Liver (tissue), 9 donors: ENCODE data around the gene ZNF28. TPM values are rescaled to one million over a fixed set of nuclear protein-coding genes. Genes with fewer than 3 reads are reported as not detected.
"Not testable (repeated sequence)": the region's sequence is repeated elsewhere in the genome, so short reads cannot be mapped to it uniquely, and the experiment has no call there.

Source experiments
- DNase-seq: peaks from one replicate; pipeline ENCODE4 v3.0.0-alpha.2; 2017; ENCODE audit warnings: low spot score
- H3K27ac ChIP-seq, 2 donors: one replicate each; pipeline ENCODE4 v1.7.0; 2013; ENCODE audit warnings: inconsistent platforms in 2 of 2, low read length in 2 of 2, control low read depth in 1 of 2, low read depth in 1 of 2, mild to moderate bottlenecking in 1 of 2
- H3K27me3 ChIP-seq, 4 donors: one replicate each; pipeline versions ENCODE4 v1.6.1 to v1.7.0; 2013; ENCODE audit warnings: low read length in 3 of 4, inconsistent platforms in 1 of 4, mild to moderate bottlenecking in 1 of 4, moderate library complexity in 1 of 4; ENCODE audit not compliant: control insufficient read depth in 4 of 4, insufficient read depth in 4 of 4
- H3K36me3 ChIP-seq, 4 donors: one replicate each; pipeline versions ENCODE4 v1.6.1 to v1.7.0; 2013; ENCODE audit warnings: low read length in 3 of 4, mild to moderate bottlenecking in 3 of 4, low read depth in 1 of 4, moderate library complexity in 1 of 4; ENCODE audit not compliant: control insufficient read depth in 4 of 4, insufficient read depth in 3 of 4
- H3K4me1 ChIP-seq, 4 donors: one replicate each; pipeline versions ENCODE4 v1.6.1 to v1.7.0; 2013; ENCODE audit warnings: low read length in 3 of 4, mild to moderate bottlenecking in 3 of 4, moderate library complexity in 1 of 4; ENCODE audit not compliant: control insufficient read depth in 4 of 4, insufficient read depth in 4 of 4
- H3K4me3 ChIP-seq, 3 donors: one replicate each; pipeline versions ENCODE4 v1.6.1 to v1.7.0; 2013; ENCODE audit warnings: low read length in 3 of 3, control low read depth in 1 of 3, low read depth in 1 of 3, mild to moderate bottlenecking in 1 of 3
- H3K9ac ChIP-seq, 2 donors: one replicate each; pipeline ENCODE4 v1.7.0; 2013; ENCODE audit warnings: low read length in 2 of 2, mild to moderate bottlenecking in 2 of 2, moderate library complexity in 2 of 2, control low read depth in 1 of 2, low read depth in 1 of 2
- H3K9me3 ChIP-seq, 4 donors: one replicate each; pipeline versions ENCODE4 v1.6.1 to v1.7.0; 2013; ENCODE audit warnings: low read length in 3 of 4; ENCODE audit not compliant: control insufficient read depth in 4 of 4
- ATF3 ChIP-seq: IDR thresholded peaks from 2 replicates; pipeline ENCODE4 v1.6.1; 2016; ENCODE audit warnings: antibody characterized with exemption
- CTCF ChIP-seq: fragments of 150-350 bp; IDR thresholded peaks from 2 replicates; pipeline ENCODE4 v1.5.1; 2017; ENCODE audit warnings: improper control_type of control experiment, low read depth, low read length; ENCODE audit not compliant: missing input control
- EGR1 ChIP-seq, 2 donors: IDR thresholded peaks; 2 replicates each; pipeline ENCODE4 v1.6.1; 2016 to 2018; ENCODE audit warnings: antibody characterized with exemption in 2 of 2, low read depth in 2 of 2
- FOXA1 ChIP-seq: IDR thresholded peaks from 2 replicates; pipeline ENCODE4 v1.6.1; 2016; ENCODE audit warnings: antibody characterized with exemption
- FOXA2 ChIP-seq: IDR thresholded peaks from 2 replicates; pipeline ENCODE4 v1.6.1; 2016; ENCODE audit warnings: antibody characterized with exemption
- GABPA ChIP-seq, 2 donors: IDR thresholded peaks in 1 of 2; conservative IDR thresholded peaks in 1 of 2; 2 replicates each; pipeline ENCODE4 v1.6.1; 2016; ENCODE audit warnings: antibody characterized with exemption in 2 of 2, mild to moderate bottlenecking in 1 of 2, moderate library complexity in 1 of 2
- HNF4A ChIP-seq, 2 donors: conservative IDR thresholded peaks; 2 replicates each; pipeline ENCODE4 v1.6.1; 2016; ENCODE audit warnings: antibody characterized with exemption in 2 of 2, mild to moderate bottlenecking in 2 of 2
- HNF4G ChIP-seq: IDR thresholded peaks from 2 replicates; pipeline ENCODE4 v1.6.1; 2016; ENCODE audit warnings: antibody characterized with exemption
- JUND ChIP-seq, 2 donors: IDR thresholded peaks; 2 replicates each; pipeline ENCODE4 v1.6.1; 2016; ENCODE audit warnings: antibody characterized with exemption in 2 of 2
- MAX ChIP-seq: IDR thresholded peaks from 2 replicates; pipeline ENCODE4 v1.6.1; 2016; ENCODE audit warnings: antibody characterized with exemption
- NR2F2 ChIP-seq: IDR thresholded peaks from 2 replicates; pipeline ENCODE4 v1.6.1; 2016; ENCODE audit warnings: antibody characterized with exemption
- RAD21 ChIP-seq, 2 donors: IDR thresholded peaks; 2 replicates each; pipeline ENCODE4 v1.6.1; 2016; ENCODE audit warnings: antibody characterized with exemption in 2 of 2, mild to moderate bottlenecking in 2 of 2
- REST ChIP-seq: IDR thresholded peaks from 2 replicates; pipeline ENCODE4 v1.6.1; 2016; ENCODE audit warnings: antibody characterized with exemption, mild to moderate bottlenecking
- RXRA ChIP-seq, 2 donors: IDR thresholded peaks; 2 replicates each; pipeline ENCODE4 v1.6.1; 2017 to 2018; ENCODE audit warnings: antibody characterized with exemption in 2 of 2, mild to moderate bottlenecking in 1 of 2
- SP1 ChIP-seq: IDR thresholded peaks from 2 replicates; pipeline ENCODE4 v1.6.1; 2018; ENCODE audit warnings: antibody characterized with exemption, mild to moderate bottlenecking
- TAF1 ChIP-seq: conservative IDR thresholded peaks from 2 replicates; pipeline ENCODE4 v1.6.1; 2016; ENCODE audit warnings: antibody characterized with exemption, mild to moderate bottlenecking
- YY1 ChIP-seq: IDR thresholded peaks from 2 replicates; pipeline ENCODE4 v1.6.1; 2016; ENCODE audit warnings: antibody characterized with exemption, mild to moderate bottlenecking
- ZBTB33 ChIP-seq: IDR thresholded peaks from 2 replicates; pipeline ENCODE4 v1.6.1; 2016; ENCODE audit warnings: antibody characterized with exemption
- WGBS: extraction: QIAGEN DNeasy Blood & Tissue Kit; methylation state at CpG from one replicate; pipeline ENCODE4 v1.1.7; 2013; 5-methylcytosine and 5-hydroxymethylcytosine counted together
- polyA plus RNA-seq, 2 donors: library from polyadenylated mRNA; stranded (reverse) in 1 of 2; unstranded in 1 of 2; fragments of 200-250 nt in 1 of 2; fragments of >200 nt in 1 of 2; fragmentation: Nextera tagmentation in 1 of 2; extraction: Ambion mirVana in 1 of 2; gene quantifications; one replicate each; pipeline versions ENCODE4 v1.2.1 to v1.2.3, GENCODE V29; 2013 to 2015
- total RNA-seq, 2 donors: library from RNA; depleted of rRNA; stranded (reverse); fragments of >200 nt; gene quantifications; one replicate each; pipeline ENCODE4 v1.2.3, GENCODE V29; 2014
- donor health status: healthy.
- donor health status: healthy.
- donor health status: healthy.
- donor health status: healthy.
- donor health status: healthy.

The ZNF28 gene
- total and polyA plus RNA-seq, 4 donors, result 1.0 to 11.5 (median 3.8) TPM

GRCh38 chr19:52834289-52834688 lies 12.9 kb upstream of the ZNF28 start:
- 87% methylated on average over 1 of the region's 1 CpG for WGBS
- not testable (repeated sequence) for H3K27ac ChIP-seq, H3K36me3 ChIP-seq, H3K27me3 ChIP-seq, H3K4me1 ChIP-seq, DNase-seq, H3K9ac ChIP-seq, H3K4me3 ChIP-seq
- peaks cover 3 to 28% (median 20%) of the 10 kb centered on the region in 4 donors for H3K9me3 ChIP-seq

GRCh38 chr19:52833541-52833940 lies 12.1 kb upstream of the ZNF28 start:
- not testable (repeated sequence) for H3K4me3 ChIP-seq, H3K4me1 ChIP-seq, H3K9ac ChIP-seq, H3K27me3 ChIP-seq, DNase-seq, H3K36me3 ChIP-seq, H3K27ac ChIP-seq
- peaks cover 3 to 26% (median 15%) of the 10 kb centered on the region in 4 donors for H3K9me3 ChIP-seq
- WGBS, result 67% methylated on average over 5 of the region's 5 CpGs

GRCh38 chr19:52829866-52830265 lies 8.4 kb upstream of the ZNF28 start:
- not testable (repeated sequence) for H3K9ac ChIP-seq, H3K4me1 ChIP-seq, H3K27ac ChIP-seq, H3K27me3 ChIP-seq, H3K36me3 ChIP-seq, H3K4me3 ChIP-seq, DNase-seq
- 87% methylated on average over 7 of the region's 7 CpGs for WGBS
- peaks cover 2 to 27% (median 11%) of the 10 kb centered on the region in 4 donors for H3K9me3 ChIP-seq

GRCh38 chr19:52825765-52826164 lies 4.3 kb upstream of the ZNF28 start:
- TF ChIP-seq SP1, result no peak
- no peak for TF ChIP-seq ATF3
- no peak for TF ChIP-seq FOXA2
- TF ChIP-seq FOXA1, result no peak
- no peak for TF ChIP-seq RAD21 (IDR thresholded peaks at IDR 0.05)
- no peak for TF ChIP-seq GABPA (IDR thresholded peaks at IDR 0.05 in 1 of 2, conservative IDR thresholded peaks at IDR 0.05 in 1 of 2)
- TF ChIP-seq HNF4A (conservative IDR thresholded peaks at IDR 0.05), result no peak
- TF ChIP-seq HNF4G, result no peak
- TF ChIP-seq RXRA (IDR thresholded peaks at IDR 0.05), result no peak
- TF ChIP-seq YY1, result no peak
- no peak for TF ChIP-seq JUND (IDR thresholded peaks at IDR 0.05)
- no peak for TF ChIP-seq TAF1
- TF ChIP-seq MAX, result no peak
- TF ChIP-seq REST, result no peak
- TF ChIP-seq ZBTB33, result no peak
- no peak for TF ChIP-seq NR2F2
- no peak for TF ChIP-seq EGR1 (IDR thresholded peaks at IDR 0.05; ENCODE audit: low read depth in 2 of 2)
- no peak for TF ChIP-seq CTCF
- no peak overlapping the region for H3K4me3 ChIP-seq
- no peaks in the 10 kb centered on the region for H3K36me3 ChIP-seq
- no peak for DNase-seq
- no peaks in the 10 kb centered on the region for H3K4me1 ChIP-seq
- H3K27me3 ChIP-seq, result no peaks in the 10 kb centered on the region
- WGBS, result 91% methylated on average over 5 of the region's 5 CpGs
- peaks cover 0 to 20% (median 11%) of the 10 kb centered on the region in 4 donors for H3K9me3 ChIP-seq
- no peak overlapping the region for H3K27ac ChIP-seq
- H3K9ac ChIP-seq, result no peak overlapping the region
